GM12872 (cell line): ENCODE results near the gene NDST1.

ENCODE experiments used
- TF ChIP-seq, protein P1 (sequence below): IDR thresholded peaks from 3 replicates; pipeline ENCODE4 v1.5.1; 2011; ENCODE audit warnings: low read depth, mild to moderate bottlenecking, low read length, moderate library complexity; ENCODE audit not compliant: insufficient read depth

The NDST1 gene

GRCh38 chr5:150553402-150553801 lies 45.5 kb downstream of the NDST1 start:
- TF ChIP-seq, protein P1, sequence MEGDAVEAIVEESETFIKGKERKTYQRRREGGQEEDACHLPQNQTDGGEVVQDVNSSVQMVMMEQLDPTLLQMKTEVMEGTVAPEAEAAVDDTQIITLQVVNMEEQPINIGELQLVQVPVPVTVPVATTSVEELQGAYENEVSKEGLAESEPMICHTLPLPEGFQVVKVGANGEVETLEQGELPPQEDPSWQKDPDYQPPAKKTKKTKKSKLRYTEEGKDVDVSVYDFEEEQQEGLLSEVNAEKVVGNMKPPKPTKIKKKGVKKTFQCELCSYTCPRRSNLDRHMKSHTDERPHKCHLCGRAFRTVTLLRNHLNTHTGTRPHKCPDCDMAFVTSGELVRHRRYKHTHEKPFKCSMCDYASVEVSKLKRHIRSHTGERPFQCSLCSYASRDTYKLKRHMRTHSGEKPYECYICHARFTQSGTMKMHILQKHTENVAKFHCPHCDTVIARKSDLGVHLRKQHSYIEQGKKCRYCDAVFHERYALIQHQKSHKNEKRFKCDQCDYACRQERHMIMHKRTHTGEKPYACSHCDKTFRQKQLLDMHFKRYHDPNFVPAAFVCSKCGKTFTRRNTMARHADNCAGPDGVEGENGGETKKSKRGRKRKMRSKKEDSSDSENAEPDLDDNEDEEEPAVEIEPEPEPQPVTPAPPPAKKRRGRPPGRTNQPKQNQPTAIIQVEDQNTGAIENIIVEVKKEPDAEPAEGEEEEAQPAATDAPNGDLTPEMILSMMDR: no peak

DNA sequence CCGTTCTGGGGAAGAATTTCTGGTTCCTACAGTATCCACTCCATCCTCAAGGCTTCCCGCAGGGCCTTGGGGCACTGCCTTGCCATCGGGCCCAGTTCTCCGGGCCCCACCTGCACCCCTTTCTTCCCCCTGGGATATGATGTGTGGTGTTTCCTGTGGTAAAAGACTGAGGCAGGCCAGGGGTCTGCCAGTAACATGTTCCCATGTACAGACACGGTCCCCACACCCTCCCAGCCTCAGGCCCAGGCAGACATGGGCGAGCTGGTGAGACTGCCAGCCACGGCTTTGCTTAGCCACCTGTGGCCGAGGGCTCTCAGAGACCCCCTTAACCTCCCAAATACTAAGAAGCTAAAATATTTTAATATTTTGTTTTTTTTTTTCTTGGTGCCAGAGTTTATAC lies 46.0 kb downstream of the NDST1 start:
- TF ChIP-seq, protein P1: no peak

DNA sequence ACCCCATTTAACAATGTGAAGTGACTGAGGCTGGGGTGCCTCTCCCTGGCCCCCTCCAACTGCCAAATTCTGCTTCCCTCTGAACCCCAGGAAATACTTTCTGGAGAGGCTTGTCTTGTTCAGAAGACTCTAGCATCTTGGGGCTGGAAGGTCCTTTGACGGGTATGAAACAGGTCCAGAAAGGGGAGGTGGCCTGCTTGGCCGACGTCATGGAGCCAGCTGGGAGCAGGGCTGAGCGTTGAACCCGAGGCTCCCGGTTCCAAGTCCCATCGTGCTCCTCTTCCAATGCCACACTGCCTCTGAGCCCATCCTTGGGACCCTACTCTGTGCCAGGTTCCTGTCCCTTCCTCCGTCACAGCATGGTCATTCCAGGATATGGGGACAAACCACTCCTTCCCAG lies 46.9 kb downstream of the NDST1 start:
- TF ChIP-seq, protein P1: no peak

DNA sequence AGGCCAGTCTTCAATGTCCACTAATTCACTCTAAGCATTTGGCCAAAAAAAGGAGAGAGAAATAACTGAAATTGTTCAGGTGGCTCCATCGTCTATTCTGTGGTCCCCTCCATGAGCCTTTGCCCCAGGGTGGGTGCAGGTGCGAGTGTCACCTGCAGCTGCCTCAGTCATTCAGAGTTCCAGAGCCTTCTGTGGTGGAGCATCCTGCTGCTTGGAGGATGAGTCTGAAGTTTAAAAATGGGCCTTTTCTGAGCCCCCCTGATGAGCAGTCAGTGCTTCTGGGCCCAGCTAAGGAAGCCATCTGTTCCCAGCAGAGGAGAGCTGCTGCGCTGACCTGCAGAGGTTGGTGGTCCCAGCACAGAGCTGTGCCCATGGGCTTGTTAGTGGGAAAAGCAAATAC lies 48.2 kb downstream of the NDST1 start:
- TF ChIP-seq, protein P1: no peak

- TF ChIP-seq, protein P1: no peak
Observed at GRCh38 chr5:150556859-150557508, 49.1 kb downstream of the NDST1 start.

DNA sequence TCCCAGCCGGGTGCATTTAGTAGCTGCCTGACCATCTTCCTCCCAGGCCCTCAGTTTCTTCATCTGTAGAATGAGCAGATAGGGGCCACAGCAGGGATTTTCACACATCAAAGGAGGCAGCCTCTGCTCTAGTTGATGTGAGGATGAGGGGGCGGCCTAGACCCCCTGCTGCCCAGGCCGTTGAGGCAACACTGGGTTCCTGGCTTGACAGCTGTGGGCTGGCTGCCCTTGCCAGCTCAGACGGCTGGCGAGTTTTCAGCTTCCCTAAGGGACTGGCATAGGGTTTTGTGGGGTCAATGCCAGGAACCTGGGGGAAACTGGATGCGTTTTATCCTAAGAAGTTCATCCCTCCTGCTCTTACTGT lies 49.6 kb downstream of the NDST1 start:
- TF ChIP-seq, protein P1: no peak

GRCh38 chr5:150558088-150558621 lies 50.2 kb downstream of the NDST1 start:
- TF ChIP-seq, protein P1: no peak
